ENCODE results near the gene ADGRG6. TPM values are rescaled to one million over a fixed set of nuclear protein-coding genes. Genes with fewer than 3 reads are reported as not detected.

The ADGRG6 gene
- total RNA-seq, 4 donors from 2014 or later: 15.7 to 75.2 (median 19.2) TPM

DNA sequence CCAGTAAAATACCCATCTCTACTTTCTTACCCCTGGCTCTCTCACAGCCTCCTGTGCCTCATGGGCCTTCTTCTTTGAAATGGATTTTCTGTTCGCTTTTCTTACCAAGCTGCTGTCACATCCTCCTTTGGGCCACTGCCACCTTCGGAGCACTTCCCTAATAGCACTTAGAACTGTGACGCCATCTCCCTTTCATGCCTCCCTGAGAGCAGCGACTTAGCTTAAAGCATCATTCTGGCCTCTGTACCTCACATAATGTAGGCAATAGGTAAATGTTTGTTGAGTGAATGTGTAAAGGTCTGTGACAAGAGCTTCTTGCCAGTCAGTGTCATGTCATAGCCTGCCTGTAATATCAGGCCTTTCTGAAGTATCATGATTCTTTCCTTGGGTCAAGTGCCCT, 78.8 kb downstream of the ADGRG6 start:
- no peaks in the 10 kb centered on the region for H3K9me3 ChIP-seq
- no peak for DNase-seq
- H3K4me1 ChIP-seq: peaks cover 0 to 21% (median 2%) of the 10 kb centered on the region in 4 donors
- H3K27me3 ChIP-seq: no peaks in the 10 kb centered on the region
- H3K4me3 ChIP-seq: no peak overlapping the region
- no peak overlapping the region for H3K27ac ChIP-seq
- TF ChIP-seq POLR2A (IDR thresholded peaks at IDR 0.05) (no peak), EP300 (IDR thresholded peaks at IDR 0.05; ENCODE audit: low read depth) (no peak), POLR2AphosphoS5 (IDR thresholded peaks at IDR 0.05) (no peak)
- TF ChIP-seq, protein P1, sequence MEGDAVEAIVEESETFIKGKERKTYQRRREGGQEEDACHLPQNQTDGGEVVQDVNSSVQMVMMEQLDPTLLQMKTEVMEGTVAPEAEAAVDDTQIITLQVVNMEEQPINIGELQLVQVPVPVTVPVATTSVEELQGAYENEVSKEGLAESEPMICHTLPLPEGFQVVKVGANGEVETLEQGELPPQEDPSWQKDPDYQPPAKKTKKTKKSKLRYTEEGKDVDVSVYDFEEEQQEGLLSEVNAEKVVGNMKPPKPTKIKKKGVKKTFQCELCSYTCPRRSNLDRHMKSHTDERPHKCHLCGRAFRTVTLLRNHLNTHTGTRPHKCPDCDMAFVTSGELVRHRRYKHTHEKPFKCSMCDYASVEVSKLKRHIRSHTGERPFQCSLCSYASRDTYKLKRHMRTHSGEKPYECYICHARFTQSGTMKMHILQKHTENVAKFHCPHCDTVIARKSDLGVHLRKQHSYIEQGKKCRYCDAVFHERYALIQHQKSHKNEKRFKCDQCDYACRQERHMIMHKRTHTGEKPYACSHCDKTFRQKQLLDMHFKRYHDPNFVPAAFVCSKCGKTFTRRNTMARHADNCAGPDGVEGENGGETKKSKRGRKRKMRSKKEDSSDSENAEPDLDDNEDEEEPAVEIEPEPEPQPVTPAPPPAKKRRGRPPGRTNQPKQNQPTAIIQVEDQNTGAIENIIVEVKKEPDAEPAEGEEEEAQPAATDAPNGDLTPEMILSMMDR (IDR thresholded peaks at IDR 0.05): no peak
- in situ Hi-C loops (cut with MboI; ENCODE audit: low pct_ligation_motif_present in 1 of 4, low pct_unique_long_range_greater_than_20kb in 1 of 4, low sequenced_read_pairs in 3 of 4): loop anchor here in 3 of 4 donors (25.0 kb wide), 1 partner anchor 218 kb away; no protein-coding TSS in a partner anchor
- intact Hi-C loops (cut with DNase I; ENCODE audit: low total_unique reads): no loop called here
- WGBS, 2 donors (ENCODE audit: low coverage in 1 of 2): 80 to 87% methylated on average over 4 of the region's 4 CpGs
- H3K36me3 ChIP-seq: no peaks in the 10 kb centered on the region

DNA sequence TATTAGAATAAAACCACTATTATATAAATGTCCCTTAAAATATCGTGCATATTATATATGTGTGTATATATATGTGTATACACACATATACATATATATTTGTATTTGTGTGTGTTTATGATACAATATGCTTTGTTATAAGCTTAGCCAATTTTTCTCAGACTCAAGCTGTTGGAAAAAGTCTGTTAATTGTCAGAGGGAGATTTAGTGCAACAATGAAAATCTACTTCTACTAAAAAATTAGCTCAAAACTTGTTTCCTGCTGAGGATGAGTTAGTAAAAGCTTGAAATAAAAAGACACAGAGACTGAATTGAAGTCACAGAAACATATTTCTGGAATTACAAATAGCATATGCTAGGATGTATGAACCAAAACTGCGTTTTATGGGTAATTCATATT, 79.4 kb downstream of the ADGRG6 start:
- in situ Hi-C loops (cut with MboI; ENCODE audit: low pct_ligation_motif_present in 1 of 4, low pct_unique_long_range_greater_than_20kb in 1 of 4, low sequenced_read_pairs in 3 of 4): loop anchor here in 3 of 4 donors (25.0 kb wide), 1 partner anchor 219 kb away; no protein-coding TSS in a partner anchor
- Histone ChIP-seq H3K27me3 (no peaks in the 10 kb centered on the region), H3K9me3 (no peaks in the 10 kb centered on the region), H3K36me3 (no peaks in the 10 kb centered on the region), H3K4me3 (no peak overlapping the region), H3K27ac (no peak overlapping the region), H3K4me1 (peaks cover 0 to 15% (median 2%) of the 10 kb centered on the region in 4 donors)
- 50 to 70% methylated on average over 2 of the region's 2 CpGs for WGBS, 2 donors (ENCODE audit: low coverage in 1 of 2)
- TF ChIP-seq POLR2AphosphoS5 (IDR thresholded peaks at IDR 0.05) (no peak), POLR2A (IDR thresholded peaks at IDR 0.05) (no peak), EP300 (IDR thresholded peaks at IDR 0.05; ENCODE audit: low read depth) (no peak)
- TF ChIP-seq, protein P1 (IDR thresholded peaks at IDR 0.05): no peak
- intact Hi-C loops (cut with DNase I; ENCODE audit: low total_unique reads): no loop called here
- no peak for DNase-seq

DNA sequence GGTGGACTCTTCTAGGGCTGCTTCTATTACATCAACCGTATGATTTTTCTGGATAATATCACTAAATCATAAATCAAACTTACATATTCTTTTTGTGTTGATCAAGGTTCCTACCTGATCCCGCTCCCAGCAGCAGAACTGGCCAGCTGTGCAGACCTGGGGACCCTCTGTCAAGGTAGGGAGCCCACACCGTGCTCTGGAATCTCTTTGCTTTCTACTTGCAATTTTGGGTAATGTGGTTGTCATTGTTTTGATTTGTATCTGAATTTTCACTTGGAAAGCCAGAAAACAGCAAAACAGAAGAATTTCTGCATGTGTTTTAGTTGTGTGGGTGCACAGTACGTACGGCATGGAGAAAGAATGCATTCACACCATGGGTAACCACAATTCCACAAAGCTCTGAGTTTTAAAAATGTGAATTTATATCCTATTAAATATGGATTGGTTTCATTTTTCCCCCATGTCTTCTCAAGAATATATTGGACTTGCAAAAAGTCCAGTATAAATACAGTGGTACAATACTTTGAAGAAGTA, 80.1 kb downstream of the ADGRG6 start:
- intact Hi-C loops (cut with DNase I; ENCODE audit: low total_unique reads) (no loop called here), in situ Hi-C loops (cut with MboI; ENCODE audit: low pct_ligation_motif_present in 1 of 4, low pct_unique_long_range_greater_than_20kb in 1 of 4, low sequenced_read_pairs in 3 of 4) (loop anchor here in 3 of 4 donors (25.0 kb wide), 1 partner anchor 220 kb away; no protein-coding TSS in a partner anchor)
- no peak for DNase-seq
- 82 to 83% methylated on average over 5 of the region's 5 CpGs for WGBS, 2 donors (ENCODE audit: low coverage in 1 of 2)
- no peak overlapping the region for H3K27ac ChIP-seq
- H3K27me3 ChIP-seq: no peaks in the 10 kb centered on the region
- TF ChIP-seq POLR2A (IDR thresholded peaks at IDR 0.05): no peak
- no peak for TF ChIP-seq POLR2AphosphoS5 (IDR thresholded peaks at IDR 0.05)
- TF ChIP-seq EP300 (IDR thresholded peaks at IDR 0.05; ENCODE audit: low read depth): no peak
- TF ChIP-seq, protein P1 (IDR thresholded peaks at IDR 0.05): no peak
- H3K36me3 ChIP-seq: no peaks in the 10 kb centered on the region
- H3K4me3 ChIP-seq: no peak overlapping the region
- H3K4me1 ChIP-seq: peaks cover 0 to 12% (median 2%) of the 10 kb centered on the region in 4 donors
- H3K9me3 ChIP-seq: no peaks in the 10 kb centered on the region

DNA sequence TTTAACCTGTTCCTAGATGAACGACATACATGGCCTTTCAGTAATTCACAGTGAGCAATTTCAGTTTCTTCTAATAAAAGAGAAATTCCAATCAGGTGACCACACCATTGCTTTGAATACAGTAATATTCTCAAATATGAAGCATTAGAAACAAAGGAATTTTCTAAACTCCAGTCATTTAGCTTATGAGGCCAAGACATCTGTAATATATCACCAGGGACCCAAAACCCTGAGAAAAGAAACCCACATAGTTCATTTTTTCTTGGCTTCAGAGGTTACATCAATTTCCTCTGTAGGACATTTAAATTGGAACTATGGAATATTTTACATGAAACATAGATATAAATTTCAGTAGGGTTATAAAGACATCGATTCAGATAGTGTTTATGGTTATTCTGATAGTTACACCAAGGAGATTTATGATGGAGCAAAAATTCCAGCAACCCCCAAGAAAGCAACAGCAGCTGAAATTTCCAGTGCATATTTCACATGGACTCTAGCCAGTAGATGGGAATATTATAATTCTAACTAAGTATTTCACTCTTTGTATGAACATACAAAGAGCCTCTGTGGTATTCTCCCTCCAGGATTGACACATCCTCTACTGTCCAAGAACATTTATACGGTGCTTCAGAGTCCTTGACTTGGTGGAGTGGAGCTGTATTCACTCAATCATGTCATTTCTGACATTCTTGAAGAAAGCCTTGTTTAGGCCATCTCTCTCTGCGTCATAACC, 82.9 kb downstream of the ADGRG6 start:
- in situ Hi-C loops (cut with MboI; ENCODE audit: low pct_ligation_motif_present in 1 of 4, low pct_unique_long_range_greater_than_20kb in 1 of 4, low sequenced_read_pairs in 3 of 4): loop anchor here in 3 of 4 donors (25.0 kb wide), 1 partner anchor 222 kb away; no protein-coding TSS in a partner anchor
- 52 to 58% methylated on average over 4 of the region's 4 CpGs for WGBS, 2 donors (ENCODE audit: low coverage in 1 of 2)
- intact Hi-C loops (cut with DNase I; ENCODE audit: low total_unique reads): no loop called here

More for the DNA sequence above, 82.9 kb downstream of the ADGRG6 start:
- H3K4me3 ChIP-seq: no peak overlapping the region
- H3K4me1 ChIP-seq: no peaks in the 10 kb centered on the region
- H3K9me3 ChIP-seq: no peaks in the 10 kb centered on the region
- no peaks in the 10 kb centered on the region for H3K27me3 ChIP-seq
- TF ChIP-seq, protein P1 (IDR thresholded peaks at IDR 0.05): no peak
- no peak for TF ChIP-seq POLR2A (IDR thresholded peaks at IDR 0.05)
- TF ChIP-seq POLR2AphosphoS5 (IDR thresholded peaks at IDR 0.05): no peak
- TF ChIP-seq EP300 (IDR thresholded peaks at IDR 0.05; ENCODE audit: low read depth): no peak
- H3K36me3 ChIP-seq: no peaks in the 10 kb centered on the region
- H3K27ac ChIP-seq: no peak overlapping the region
- DNase-seq: no peak
